HG03159 (cell line): Measurements from ENCODE around the gene MPPED1.

Experiments used
- ATAC-seq: cut with Tn5 transposase; IDR thresholded peaks from one replicate; pipeline ENCODE4 v1.9.1; 2021; ENCODE audit warnings: mild to moderate bottlenecking, moderate library complexity; ENCODE audit not compliant: unreplicated experiment

MPPED1 gene

DNA sequence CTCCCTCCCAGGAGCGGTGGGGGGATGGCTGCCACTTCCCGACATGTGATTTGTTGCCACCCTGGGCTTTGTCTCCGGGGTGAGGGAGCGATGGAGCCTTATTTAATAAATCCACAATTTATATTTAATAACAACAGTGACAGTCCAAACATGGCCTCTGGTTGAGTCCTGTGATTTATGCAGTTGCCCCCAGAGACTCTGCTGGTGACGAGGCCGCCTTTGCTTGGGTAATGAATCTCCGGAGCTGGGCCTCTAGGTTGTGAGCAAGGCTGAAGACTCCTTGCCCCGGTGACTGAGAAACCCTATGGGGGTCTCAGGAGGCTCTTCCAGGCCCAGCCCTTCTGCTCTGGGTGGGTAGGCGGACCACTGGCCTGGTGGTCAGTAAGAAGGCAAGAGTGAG lies 16.7 kb downstream of the MPPED1 start:
- ATAC-seq = no peak

GRCh38 chr22:43429426-43429825 lies 17.6 kb downstream of the MPPED1 start:
- no peak for ATAC-seq

- ATAC-seq = no peak
Measured at GRCh38 chr22:43431808-43432554, 20.2 kb downstream of the MPPED1 start.

- ATAC-seq = no peak
Measured at GRCh38 chr22:43432883-43433415, 21.1 kb downstream of the MPPED1 start.

- ATAC-seq = no peak
Measured at GRCh38 chr22:43433451-43434274, 21.8 kb downstream of the MPPED1 start.

DNA sequence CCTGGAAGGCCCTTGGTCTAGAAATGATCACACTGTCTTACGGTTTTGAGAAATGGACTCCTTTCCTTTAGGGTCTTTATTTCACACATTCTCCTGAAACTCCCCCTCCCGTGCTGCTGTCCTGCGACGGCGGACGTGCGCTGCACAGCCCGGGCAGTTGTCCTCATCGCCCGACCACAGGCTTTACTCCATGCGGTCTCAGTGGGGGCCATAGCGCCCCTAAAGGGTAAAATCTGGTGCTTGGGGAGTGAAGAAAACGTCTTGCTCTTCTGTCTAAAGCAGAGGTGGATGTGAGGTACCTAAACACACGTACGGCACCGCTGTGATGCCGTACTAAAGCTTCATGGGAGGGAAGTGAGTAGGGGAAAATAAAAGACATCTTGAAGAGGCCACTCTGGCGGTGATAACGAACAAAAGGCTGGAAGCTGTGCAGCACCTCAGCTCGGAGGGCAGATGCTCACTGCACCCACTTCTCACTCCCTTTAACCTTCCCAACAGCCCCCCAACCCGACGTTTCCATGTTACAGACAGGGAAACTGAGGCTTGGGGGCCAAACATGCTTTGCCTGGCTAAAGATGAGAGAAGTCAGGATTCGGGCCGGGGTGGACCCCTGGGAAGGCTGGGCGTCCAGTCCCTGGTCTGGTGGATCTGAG lies 22.6 kb downstream of the MPPED1 start:
- no peak for ATAC-seq

DNA sequence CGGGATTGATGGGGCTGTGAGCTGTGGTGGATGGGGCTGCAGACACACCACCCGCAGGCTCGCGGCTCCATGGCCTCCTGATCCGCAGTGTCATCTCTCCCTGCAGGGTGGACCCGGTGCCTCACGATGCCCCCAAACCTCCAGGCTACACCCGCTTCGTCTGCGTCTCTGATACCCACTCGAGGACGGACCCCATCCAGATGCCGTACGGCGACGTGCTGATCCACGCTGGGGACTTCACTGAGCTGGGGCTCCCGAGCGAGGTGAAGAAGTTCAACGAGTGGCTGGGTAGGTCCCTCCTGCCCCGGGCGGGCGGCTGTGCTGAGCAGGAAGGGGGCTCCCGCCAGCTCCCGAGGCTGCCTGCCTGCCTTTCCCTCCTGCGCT lies 23.1 kb downstream of the MPPED1 start:
- ATAC-seq = no peak

- ATAC-seq = no peak
Measured at GRCh38 chr22:43435851-43436811, 24.3 kb downstream of the MPPED1 start.

DNA sequence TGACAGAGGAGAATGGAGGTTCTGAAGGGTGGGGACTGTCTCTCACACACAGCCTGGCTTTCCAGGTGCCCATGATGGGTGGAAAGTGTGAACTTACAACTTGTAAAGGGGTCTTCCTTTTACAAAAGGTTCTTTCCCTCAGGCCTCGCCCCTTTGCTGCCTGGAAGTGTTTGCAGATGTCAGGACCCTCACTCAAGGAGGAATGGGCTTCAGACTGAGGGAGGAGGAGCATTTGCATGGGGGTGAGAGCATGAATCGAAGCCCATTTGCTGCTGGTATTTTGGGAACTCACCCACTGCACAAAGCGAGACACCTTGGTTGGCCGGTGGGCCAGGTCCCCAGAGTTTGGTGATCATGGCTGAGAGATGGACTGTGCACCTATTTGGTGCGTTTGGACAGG lies 25.1 kb downstream of the MPPED1 start:
- no peak for ATAC-seq

GRCh38 chr22:43437871-43438475 lies 26.2 kb downstream of the MPPED1 start:
- ATAC-seq = no peak

DNA sequence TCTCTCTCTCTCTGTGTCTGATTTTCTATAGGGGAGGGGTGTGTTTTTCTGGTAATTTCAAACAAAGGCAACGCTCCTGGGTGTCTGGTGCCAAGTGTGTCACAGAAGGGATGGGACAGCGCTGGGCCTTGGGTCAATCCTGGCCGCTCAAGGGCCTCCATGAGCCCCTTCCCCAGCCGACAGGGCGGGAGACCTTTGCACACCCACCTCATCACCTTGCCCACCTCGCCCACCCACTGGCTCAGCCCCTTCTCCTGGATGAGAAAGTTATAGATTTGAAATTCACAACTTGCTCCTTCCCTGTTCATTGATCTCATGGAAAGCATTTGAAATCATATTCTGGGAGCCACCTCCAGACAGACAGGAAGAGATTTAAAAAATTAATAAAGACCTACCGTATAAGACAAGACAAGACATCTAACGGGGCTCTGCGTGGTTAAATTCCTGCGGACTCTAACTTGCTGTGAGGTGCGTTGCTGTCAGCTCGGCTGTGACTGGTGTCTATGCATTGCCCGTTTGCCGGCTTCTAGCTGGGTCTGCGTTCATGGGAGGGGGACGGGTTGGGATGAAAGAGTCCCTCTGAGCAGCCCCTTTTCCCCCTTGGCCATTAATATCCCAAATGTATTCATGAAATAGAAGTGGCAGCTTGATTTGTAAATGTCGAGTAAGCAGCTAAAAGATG lies 27.0 kb downstream of the MPPED1 start:
- no peak for ATAC-seq

GRCh38 chr22:43439368-43440103 lies 27.7 kb downstream of the MPPED1 start:
- ATAC-seq = no peak

DNA sequence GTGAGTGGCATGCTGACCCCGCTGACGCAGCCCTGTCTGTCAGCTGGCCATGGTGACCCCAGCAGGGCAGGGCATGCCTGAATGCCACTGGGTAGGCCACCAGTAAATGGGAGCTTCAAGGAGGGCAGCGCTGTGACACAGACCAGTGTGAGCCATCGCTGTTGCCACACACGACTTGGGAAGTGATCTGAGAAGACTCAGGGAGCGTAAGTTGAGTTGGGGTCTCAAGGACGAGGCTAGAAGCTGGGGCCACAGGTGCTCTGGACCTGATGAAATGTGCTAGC lies 28.2 kb downstream of the MPPED1 start:
- ATAC-seq = no peak

- no peak for ATAC-seq
Measured at GRCh38 chr22:43440556-43440955, 28.7 kb downstream of the MPPED1 start.

DNA sequence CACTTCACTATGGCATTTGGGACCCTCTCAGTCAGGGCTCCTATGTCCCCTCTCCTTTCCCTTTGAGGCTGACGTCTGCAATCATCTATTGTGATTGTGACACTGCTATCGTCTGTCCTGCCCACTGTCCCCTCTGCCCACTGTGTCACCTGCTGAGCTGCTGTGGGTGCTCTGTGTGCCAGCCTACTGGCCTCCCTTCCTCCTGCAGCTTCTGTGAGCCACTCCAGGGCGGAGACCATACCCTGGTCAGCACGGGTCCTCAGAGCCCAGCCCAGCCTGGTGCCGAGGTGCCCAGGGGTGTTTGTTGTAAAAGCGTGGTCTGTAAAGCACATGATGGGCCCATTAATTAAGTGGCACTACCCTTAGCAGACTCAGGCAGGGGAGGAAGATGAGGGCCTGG lies 29.4 kb downstream of the MPPED1 start:
- ATAC-seq = no peak

GRCh38 chr22:43441751-43442150 lies 29.9 kb downstream of the MPPED1 start:
- ATAC-seq = no peak

DNA sequence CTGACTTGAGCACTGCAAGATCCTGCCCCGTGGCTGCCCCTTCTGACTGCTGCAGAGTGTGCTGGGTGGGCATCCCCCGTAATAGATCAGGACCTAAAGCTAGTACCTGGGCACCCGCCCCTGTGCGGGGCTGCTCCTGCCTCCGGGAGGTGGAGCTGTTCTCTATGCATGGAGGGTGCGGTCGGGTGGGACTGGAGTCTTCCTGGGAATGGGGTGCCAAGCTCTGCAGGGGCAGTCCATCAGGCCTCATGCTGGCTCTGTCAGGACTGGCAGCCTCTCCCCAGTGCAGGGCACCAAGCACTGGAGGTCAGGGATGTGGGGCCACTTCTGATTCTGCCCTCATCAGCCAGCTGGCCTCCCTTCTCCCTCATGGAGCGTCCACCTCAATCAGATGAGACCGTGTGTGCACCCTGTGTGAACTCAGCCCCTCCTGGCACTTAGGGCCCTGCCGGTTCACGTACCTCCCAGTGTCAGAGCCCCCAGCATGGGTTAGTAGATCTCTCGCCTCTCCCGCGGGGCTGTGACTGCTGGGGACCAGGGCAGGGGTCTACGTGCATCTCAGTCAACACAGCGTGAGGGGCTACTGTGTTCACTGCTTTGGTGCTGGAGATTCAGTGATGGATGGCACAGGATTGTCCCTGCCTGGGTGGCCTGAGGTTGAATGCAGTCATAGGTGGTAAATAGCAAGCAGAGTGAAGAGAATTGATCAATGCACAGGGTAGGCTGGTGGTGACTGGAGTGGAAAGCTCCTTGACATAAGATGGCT lies 30.8 kb downstream of the MPPED1 start:
- no peak for ATAC-seq

GRCh38 chr22:43443152-43443471 lies 31.3 kb downstream of the MPPED1 start:
- no peak for ATAC-seq
